Measurements from ENCODE around the gene PERCC1. TPM values are rescaled to one million over a fixed set of nuclear protein-coding genes. Genes with fewer than 3 reads are reported as not detected.
A peak's percentile ranks its signal among the peaks of the same experiment; 100 is the strongest.

PERCC1 gene
- total and polyA plus RNA-seq, 9 of the 15 experiments (the other 6 are each of a cell fraction or from before 2014, with no cell fraction given), result not detected

DNA sequence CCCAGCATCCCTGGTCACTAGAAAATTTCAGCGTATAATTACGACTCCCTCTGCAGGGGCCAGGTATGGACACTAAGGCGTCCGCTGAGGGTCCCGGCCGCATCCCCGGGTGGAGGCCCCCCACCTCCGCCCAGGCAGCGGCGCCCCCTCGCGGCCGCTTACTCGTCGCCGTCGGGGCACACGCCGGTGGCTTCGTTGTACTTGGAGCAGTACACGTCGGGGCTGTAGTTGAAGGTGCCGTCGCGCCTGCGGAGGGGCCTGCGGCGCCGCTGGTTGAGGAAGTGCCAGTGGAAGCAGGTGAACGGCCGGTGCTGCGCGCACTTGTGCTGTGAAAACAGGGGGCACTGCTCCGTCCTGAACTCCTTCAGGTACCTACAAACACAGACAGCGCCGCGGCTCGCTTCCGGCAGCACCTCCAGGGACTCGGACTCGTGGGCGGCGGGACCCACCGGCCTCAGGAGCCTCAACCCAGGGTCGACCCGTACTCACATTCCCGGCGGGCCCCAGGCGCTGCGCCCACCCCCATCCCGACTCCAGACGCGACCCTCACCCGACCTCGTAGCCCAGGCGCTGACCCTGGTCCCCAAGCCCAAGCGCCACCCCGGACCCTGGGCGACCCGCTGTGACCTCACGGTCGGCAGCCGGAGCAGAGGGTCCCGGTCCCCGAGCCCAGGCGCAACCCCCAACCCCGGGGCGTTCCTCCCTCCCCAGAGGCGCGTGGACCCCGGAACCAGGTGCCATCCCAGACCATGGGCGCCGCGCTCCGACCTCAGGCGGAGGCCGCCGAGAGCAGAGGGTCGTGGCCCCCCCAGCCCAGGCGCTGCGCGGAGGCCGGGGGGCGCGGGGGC lies 17.0 kb upstream of the PERCC1 start (continued):
- TF ChIP-seq FOXP4 (CRISPR knock-in tag; IDR thresholded peaks at IDR 0.05; ENCODE audit: borderline replicate concordance) (0 out of 2 replicates have a peak, but pooled peaks have one; percentile 66), AFF4 (CRISPR knock-in tag; IDR thresholded peaks at IDR 0.05) (peak; percentile 77), HMBOX1 (IDR thresholded peaks at IDR 0.05) (no peak), LCOR (CRISPR knock-in tag; IDR thresholded peaks at IDR 0.05) (0 out of 2 replicates have a peak, but pooled peaks have one; percentile 54), MTF1 (CRISPR knock-in tag; IDR thresholded peaks at IDR 0.05; ENCODE audit: borderline replicate concordance) (no peak), ZNF311 (CRISPR knock-in tag; IDR thresholded peaks at IDR 0.05) (no peak)
- TF ChIP-seq, protein P1, sequence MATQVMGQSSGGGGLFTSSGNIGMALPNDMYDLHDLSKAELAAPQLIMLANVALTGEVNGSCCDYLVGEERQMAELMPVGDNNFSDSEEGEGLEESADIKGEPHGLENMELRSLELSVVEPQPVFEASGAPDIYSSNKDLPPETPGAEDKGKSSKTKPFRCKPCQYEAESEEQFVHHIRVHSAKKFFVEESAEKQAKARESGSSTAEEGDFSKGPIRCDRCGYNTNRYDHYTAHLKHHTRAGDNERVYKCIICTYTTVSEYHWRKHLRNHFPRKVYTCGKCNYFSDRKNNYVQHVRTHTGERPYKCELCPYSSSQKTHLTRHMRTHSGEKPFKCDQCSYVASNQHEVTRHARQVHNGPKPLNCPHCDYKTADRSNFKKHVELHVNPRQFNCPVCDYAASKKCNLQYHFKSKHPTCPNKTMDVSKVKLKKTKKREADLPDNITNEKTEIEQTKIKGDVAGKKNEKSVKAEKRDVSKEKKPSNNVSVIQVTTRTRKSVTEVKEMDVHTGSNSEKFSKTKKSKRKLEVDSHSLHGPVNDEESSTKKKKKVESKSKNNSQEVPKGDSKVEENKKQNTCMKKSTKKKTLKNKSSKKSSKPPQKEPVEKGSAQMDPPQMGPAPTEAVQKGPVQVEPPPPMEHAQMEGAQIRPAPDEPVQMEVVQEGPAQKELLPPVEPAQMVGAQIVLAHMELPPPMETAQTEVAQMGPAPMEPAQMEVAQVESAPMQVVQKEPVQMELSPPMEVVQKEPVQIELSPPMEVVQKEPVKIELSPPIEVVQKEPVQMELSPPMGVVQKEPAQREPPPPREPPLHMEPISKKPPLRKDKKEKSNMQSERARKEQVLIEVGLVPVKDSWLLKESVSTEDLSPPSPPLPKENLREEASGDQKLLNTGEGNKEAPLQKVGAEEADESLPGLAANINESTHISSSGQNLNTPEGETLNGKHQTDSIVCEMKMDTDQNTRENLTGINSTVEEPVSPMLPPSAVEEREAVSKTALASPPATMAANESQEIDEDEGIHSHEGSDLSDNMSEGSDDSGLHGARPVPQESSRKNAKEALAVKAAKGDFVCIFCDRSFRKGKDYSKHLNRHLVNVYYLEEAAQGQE (IDR thresholded peaks at IDR 0.05; ENCODE audit: borderline replicate concordance), result peak; percentile 54; the same call in 1 of the 2 replicates
- TF ChIP-seq, protein P1 (CRISPR knock-in tag; IDR thresholded peaks at IDR 0.05; ENCODE audit: low read depth), result no peak
- TF ChIP-seq, protein P2, sequence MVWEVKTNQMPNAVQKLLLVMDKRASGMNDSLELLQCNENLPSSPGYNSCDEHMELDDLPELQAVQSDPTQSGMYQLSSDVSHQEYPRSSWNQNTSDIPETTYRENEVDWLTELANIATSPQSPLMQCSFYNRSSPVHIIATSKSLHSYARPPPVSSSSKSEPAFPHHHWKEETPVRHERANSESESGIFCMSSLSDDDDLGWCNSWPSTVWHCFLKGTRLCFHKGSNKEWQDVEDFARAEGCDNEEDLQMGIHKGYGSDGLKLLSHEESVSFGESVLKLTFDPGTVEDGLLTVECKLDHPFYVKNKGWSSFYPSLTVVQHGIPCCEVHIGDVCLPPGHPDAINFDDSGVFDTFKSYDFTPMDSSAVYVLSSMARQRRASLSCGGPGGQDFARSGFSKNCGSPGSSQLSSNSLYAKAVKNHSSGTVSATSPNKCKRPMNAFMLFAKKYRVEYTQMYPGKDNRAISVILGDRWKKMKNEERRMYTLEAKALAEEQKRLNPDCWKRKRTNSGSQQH (CRISPR knock-in tag; IDR thresholded peaks at IDR 0.05), result no peak

Data from K562 (cell line).